ENCODE results near the gene ARMC3.

- TF ChIP-seq CBX8 (IDR thresholded peaks at IDR 0.05; ENCODE audit: borderline replicate concordance, extremely low read depth, low read depth, low read length, poor library complexity, severe bottlenecking) = no peak
- no peak for TF ChIP-seq ZNF140 (CRISPR knock-in tag; IDR thresholded peaks at IDR 0.05)
- TF ChIP-seq ATF2 (CRISPR knock-in tag; IDR thresholded peaks at IDR 0.05) = no peak
- no peak for TF ChIP-seq RUNX1 (IDR thresholded peaks at IDR 0.05; ENCODE audit: low read depth)
Measured at GRCh38 chr10:22932626-22933370, 4.9 kb downstream of the ARMC3 start.

All from K562 (cell line).